ENCODE data around the gene PREX1.
"Not testable (repeated sequence)": the region's sequence is repeated elsewhere in the genome, so short reads cannot be mapped to it uniquely, and the experiment has no call there.

The PREX1 gene

DNA sequence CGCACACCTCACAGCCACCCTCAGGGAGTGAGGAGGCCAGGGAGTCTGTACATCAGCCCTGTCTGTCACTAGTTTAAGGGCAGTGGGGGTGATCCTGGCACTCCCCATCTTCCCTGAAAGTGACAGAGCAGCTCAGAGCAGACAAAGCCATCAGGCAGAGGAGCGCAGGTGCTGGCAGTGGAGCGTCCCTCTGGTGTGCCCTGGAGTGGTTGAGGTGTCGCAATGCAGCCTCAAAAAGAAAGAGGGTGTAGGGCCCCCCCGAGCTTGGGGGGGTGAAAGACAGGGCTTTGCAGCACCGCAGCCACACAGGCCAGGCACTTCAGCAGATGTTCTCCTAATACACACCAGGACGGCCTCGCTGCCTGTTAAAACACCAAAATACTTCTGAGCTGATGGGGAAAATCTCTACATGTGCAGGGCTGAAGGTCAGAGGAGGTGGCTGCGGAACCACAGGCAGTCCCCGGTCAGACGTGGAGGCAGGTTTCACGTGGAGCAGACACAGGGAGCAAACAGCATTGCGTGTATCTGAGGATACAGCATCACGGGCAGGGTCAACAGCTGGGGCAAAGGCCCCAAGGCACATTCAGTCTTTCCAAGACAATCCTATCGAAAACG lies 69.5 kb downstream of the PREX1 start:
- no peak for DNase-seq (ENCODE audit: low read depth, low spot score)
- no peak overlapping the region for H3K9ac ChIP-seq (ENCODE audit: insufficient read length, low read depth)
- H3K9me3 ChIP-seq (ENCODE audit: insufficient read depth, low read length) = peaks cover 12% of the 10 kb centered on the region; the same call in 1 of the 2 replicates
- TF ChIP-seq SUZ12 (IDR thresholded peaks at IDR 0.05; ENCODE audit: extremely low read depth, insufficient read depth, insufficient read length) = no peak
- TF ChIP-seq ZNF274 (IDR thresholded peaks at IDR 0.05; ENCODE audit: low read depth, low read length) = no peak
- no peak for TF ChIP-seq YY1 (IDR thresholded peaks at IDR 0.05; ENCODE audit: insufficient read depth, insufficient read length)
- H3K36me3 ChIP-seq (ENCODE audit: insufficient read depth, insufficient read length, low read length) = no peaks in the 10 kb centered on the region
- no peaks in the 10 kb centered on the region for H3K27me3 ChIP-seq (ENCODE audit: insufficient read depth, insufficient read length)
- H3K4me3 ChIP-seq (ENCODE audit: insufficient read length, low read depth) = no peak overlapping the region
- peaks cover 7% of the 10 kb centered on the region for H3K4me1 ChIP-seq (ENCODE audit: insufficient read depth, insufficient read length)

DNA sequence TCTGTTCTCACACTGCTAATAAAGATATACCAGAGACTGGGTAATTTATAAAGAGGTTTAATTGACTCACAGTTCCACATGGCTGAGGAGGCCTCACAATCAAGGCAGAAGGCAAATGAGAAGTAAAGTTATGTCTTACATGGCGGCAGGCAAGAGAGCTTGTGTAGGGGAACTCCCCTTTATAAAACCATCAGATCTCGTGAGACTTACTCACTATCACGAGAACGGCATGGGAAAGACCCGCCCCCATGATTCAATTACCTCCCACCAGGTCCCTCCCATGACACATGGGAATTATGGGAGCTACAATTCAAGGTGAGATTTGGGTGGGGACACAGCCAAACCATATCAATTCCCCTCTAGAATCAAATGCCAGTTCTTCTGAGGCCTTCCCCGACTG lies 71.0 kb downstream of the PREX1 start:
- DNase-seq (ENCODE audit: low read depth, low spot score); H3K4me3 ChIP-seq (ENCODE audit: insufficient read length, low read depth); H3K36me3 ChIP-seq (ENCODE audit: insufficient read depth, insufficient read length, low read length): not testable (repeated sequence)

DNA sequence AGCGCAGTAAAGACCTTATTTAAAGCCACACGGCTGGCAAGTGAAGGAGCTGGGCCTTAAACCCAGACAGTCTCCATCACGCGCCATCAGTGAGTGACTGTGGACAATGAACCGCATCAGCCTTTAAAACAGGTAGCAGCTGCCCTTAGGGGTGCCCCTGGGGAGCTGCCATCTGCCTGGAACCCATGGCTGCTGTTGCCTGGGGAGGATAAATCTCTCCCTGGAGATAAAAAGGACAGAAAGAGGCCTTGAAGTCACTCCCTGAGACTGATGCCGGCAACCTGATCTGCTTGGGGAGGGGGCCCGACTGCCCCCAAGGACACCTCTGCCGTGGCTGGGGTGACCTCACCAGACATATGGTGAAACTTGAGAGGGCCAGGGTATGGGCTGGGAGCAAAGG lies 73.5 kb downstream of the PREX1 start:
- Histone ChIP-seq H3K9me3 (ENCODE audit: insufficient read depth, low read length) (peaks cover 21% of the 10 kb centered on the region; the same call in 1 of the 2 replicates), H3K36me3 (ENCODE audit: insufficient read depth, insufficient read length, low read length) (no peaks in the 10 kb centered on the region), H3K4me3 (ENCODE audit: insufficient read length, low read depth) (no peak overlapping the region), H3K27me3 (ENCODE audit: insufficient read depth, insufficient read length) (no peaks in the 10 kb centered on the region), H3K4me1 (ENCODE audit: insufficient read depth, insufficient read length) (peaks cover 15% of the 10 kb centered on the region), H3K9ac (ENCODE audit: insufficient read length, low read depth) (no peak overlapping the region)
- no peak for TF ChIP-seq ZNF274 (IDR thresholded peaks at IDR 0.05; ENCODE audit: low read depth, low read length)
- no peak for TF ChIP-seq SUZ12 (IDR thresholded peaks at IDR 0.05; ENCODE audit: extremely low read depth, insufficient read depth, insufficient read length)
- TF ChIP-seq YY1 (IDR thresholded peaks at IDR 0.05; ENCODE audit: insufficient read depth, insufficient read length) = no peak
- DNase-seq (ENCODE audit: low read depth, low spot score) = no peak

More for the DNA sequence above, 71.0 kb downstream of the PREX1 start:
- H3K27me3 ChIP-seq (ENCODE audit: insufficient read depth, insufficient read length); H3K9ac ChIP-seq (ENCODE audit: insufficient read length, low read depth): not testable (repeated sequence)
- Histone ChIP-seq H3K4me1 (ENCODE audit: insufficient read depth, insufficient read length) (peaks cover 13% of the 10 kb centered on the region), H3K9me3 (ENCODE audit: insufficient read depth, low read length) (peaks cover 12% of the 10 kb centered on the region; the same call in 1 of the 2 replicates)

DNA sequence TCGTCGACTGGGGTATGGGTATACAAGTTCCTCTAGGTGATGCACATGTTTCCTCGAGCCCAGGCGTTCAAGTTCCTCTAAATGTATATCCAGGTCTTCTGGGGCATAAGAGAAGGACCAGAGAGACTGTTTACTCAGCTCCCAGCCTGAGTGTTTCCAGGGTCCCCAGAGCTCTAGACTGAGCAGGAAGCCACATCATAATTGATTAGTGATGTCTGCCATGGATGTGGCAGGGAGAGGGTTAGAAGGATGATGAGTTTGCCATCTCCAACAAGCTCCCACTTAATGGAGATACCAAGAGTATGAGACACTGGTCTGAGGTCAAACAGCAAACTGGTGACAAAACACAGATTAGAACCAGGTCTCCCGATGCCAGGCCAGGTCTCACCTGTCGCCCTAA lies 74.8 kb downstream of the PREX1 start:
- H3K36me3 ChIP-seq (ENCODE audit: insufficient read depth, insufficient read length, low read length) = no peaks in the 10 kb centered on the region
- no peak for DNase-seq (ENCODE audit: low read depth, low spot score)
- H3K9ac ChIP-seq (ENCODE audit: insufficient read length, low read depth) = no peak overlapping the region
- TF ChIP-seq YY1 (IDR thresholded peaks at IDR 0.05; ENCODE audit: insufficient read depth, insufficient read length) (no peak), SUZ12 (IDR thresholded peaks at IDR 0.05; ENCODE audit: extremely low read depth, insufficient read depth, insufficient read length) (no peak), ZNF274 (IDR thresholded peaks at IDR 0.05; ENCODE audit: low read depth, low read length) (no peak)
- H3K27me3 ChIP-seq (ENCODE audit: insufficient read depth, insufficient read length) = no peaks in the 10 kb centered on the region
- no peak overlapping the region for H3K4me3 ChIP-seq (ENCODE audit: insufficient read length, low read depth)
- H3K4me1 ChIP-seq (ENCODE audit: insufficient read depth, insufficient read length) = peaks cover 15% of the 10 kb centered on the region
- H3K9me3 ChIP-seq (ENCODE audit: insufficient read depth, low read length) = peaks cover 21% of the 10 kb centered on the region; the same call in 1 of the 2 replicates

DNA sequence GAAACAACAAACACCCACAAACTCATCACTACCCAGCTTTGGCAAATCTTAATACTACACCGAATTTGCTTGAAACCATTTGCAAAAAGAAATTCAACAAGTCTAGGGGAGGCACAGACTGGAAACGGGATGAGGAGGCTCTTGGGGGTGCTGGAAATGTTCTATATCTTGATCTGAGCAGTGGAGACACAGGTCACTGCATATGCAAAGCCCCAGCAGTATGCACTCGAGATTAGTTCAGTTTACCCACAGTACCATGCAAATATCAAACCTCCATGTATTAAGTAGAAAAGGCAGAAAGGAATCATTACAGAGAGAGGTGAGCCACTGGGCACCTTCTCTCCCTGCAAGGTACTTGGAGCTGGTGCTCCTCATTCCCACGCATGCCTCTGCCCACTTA lies 75.9 kb downstream of the PREX1 start:
- TF ChIP-seq ZNF274 (IDR thresholded peaks at IDR 0.05; ENCODE audit: low read depth, low read length) (no peak), SUZ12 (IDR thresholded peaks at IDR 0.05; ENCODE audit: extremely low read depth, insufficient read depth, insufficient read length) (no peak), YY1 (IDR thresholded peaks at IDR 0.05; ENCODE audit: insufficient read depth, insufficient read length) (no peak)

DNA sequence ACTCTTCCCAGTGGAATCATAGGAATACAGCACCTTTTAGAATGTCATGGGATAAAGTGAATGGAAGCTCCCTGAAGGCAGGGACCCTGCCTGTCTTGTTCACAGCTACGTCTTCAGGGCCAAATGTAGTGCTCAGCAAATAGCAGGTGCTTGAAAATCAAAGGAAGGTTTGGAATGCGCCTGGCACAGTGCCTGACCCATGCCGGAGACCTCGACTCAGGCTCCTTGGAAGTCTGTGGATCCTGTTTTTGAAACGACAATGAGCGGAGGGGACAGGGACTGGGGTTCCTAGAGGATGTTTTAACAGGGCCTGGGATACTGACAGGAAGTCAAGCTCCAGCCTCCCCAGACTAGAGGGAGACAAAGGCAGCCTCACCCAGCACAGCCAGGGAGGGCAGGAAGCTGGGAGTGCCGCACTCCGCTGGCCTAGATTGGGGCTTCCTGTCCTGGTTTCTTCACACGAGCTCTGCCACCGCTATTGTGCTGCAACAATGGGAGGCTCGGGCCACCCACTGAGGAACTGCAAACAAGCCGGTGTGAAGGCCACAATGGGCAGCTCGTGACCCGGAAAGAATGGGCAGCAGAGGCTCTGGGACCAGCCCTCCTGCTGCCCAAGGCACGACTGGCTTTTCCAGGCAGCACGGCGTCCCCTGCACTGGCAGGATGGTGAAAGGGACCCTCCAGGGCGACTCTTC lies 76.7 kb downstream of the PREX1 start:
- Histone ChIP-seq H3K9me3 (ENCODE audit: insufficient read depth, low read length) (peaks cover 21% of the 10 kb centered on the region; the same call in 1 of the 2 replicates), H3K4me3 (ENCODE audit: insufficient read length, low read depth) (no peak overlapping the region), H3K27me3 (ENCODE audit: insufficient read depth, insufficient read length) (no peaks in the 10 kb centered on the region), H3K36me3 (ENCODE audit: insufficient read depth, insufficient read length, low read length) (no peaks in the 10 kb centered on the region), H3K9ac (ENCODE audit: insufficient read length, low read depth) (no peak overlapping the region), H3K4me1 (ENCODE audit: insufficient read depth, insufficient read length) (peaks cover 26% of the 10 kb centered on the region)
- no peak for TF ChIP-seq ZNF274 (IDR thresholded peaks at IDR 0.05; ENCODE audit: low read depth, low read length)
- no peak for TF ChIP-seq SUZ12 (IDR thresholded peaks at IDR 0.05; ENCODE audit: extremely low read depth, insufficient read depth, insufficient read length)
- TF ChIP-seq YY1 (IDR thresholded peaks at IDR 0.05; ENCODE audit: insufficient read depth, insufficient read length) = no peak
- peak; percentile 88 for DNase-seq (ENCODE audit: low read depth, low spot score)

More for the DNA sequence above, 75.9 kb downstream of the PREX1 start:
- H3K9ac ChIP-seq (ENCODE audit: insufficient read length, low read depth) = no peak overlapping the region
- no peak for DNase-seq (ENCODE audit: low read depth, low spot score)
- H3K4me1 ChIP-seq (ENCODE audit: insufficient read depth, insufficient read length) = peaks cover 24% of the 10 kb centered on the region
- peaks cover 21% of the 10 kb centered on the region; the same call in 1 of the 2 replicates for H3K9me3 ChIP-seq (ENCODE audit: insufficient read depth, low read length)
- no peaks in the 10 kb centered on the region for H3K36me3 ChIP-seq (ENCODE audit: insufficient read depth, insufficient read length, low read length)
- H3K27me3 ChIP-seq (ENCODE audit: insufficient read depth, insufficient read length) = no peaks in the 10 kb centered on the region
- H3K4me3 ChIP-seq (ENCODE audit: insufficient read length, low read depth) = no peak overlapping the region

DNA sequence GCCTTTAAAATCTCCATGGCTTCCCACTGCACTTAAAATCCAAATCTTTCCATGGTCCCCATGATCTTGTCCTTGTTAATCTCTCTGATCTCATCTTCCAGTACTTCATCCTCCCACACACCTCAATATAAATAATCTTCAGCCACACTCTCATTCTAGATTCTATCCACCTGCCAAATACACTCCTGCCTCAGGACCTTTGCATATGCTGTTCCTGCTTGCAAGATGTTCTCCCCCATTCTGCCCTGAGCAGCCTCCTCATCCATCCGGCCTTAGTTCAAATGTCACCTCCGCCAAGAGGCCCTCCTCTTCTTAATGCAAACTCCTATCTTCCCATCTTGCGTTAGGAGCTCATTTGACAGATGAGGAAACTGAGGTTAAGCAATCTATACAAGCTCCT lies 77.4 kb downstream of the PREX1 start:
- peaks cover 14% of the 10 kb centered on the region; the same call in 1 of the 2 replicates for H3K9me3 ChIP-seq (ENCODE audit: insufficient read depth, low read length)
- DNase-seq (ENCODE audit: low read depth, low spot score) = no peak
- peaks cover 26% of the 10 kb centered on the region for H3K4me1 ChIP-seq (ENCODE audit: insufficient read depth, insufficient read length)
- no peaks in the 10 kb centered on the region for H3K27me3 ChIP-seq (ENCODE audit: insufficient read depth, insufficient read length)
- no peaks in the 10 kb centered on the region for H3K36me3 ChIP-seq (ENCODE audit: insufficient read depth, insufficient read length, low read length)
- H3K4me3 ChIP-seq (ENCODE audit: insufficient read length, low read depth) = no peak overlapping the region
- TF ChIP-seq SUZ12 (IDR thresholded peaks at IDR 0.05; ENCODE audit: extremely low read depth, insufficient read depth, insufficient read length) = no peak
- no peak for TF ChIP-seq YY1 (IDR thresholded peaks at IDR 0.05; ENCODE audit: insufficient read depth, insufficient read length)
- no peak for TF ChIP-seq ZNF274 (IDR thresholded peaks at IDR 0.05; ENCODE audit: low read depth, low read length)
- H3K9ac ChIP-seq (ENCODE audit: insufficient read length, low read depth) = no peak overlapping the region

Data from NT2/D1 (cell line).